HG03354 (cell line): ENCODE measurements around the gene ANKRD12.
A peak's percentile ranks its signal among the peaks of the same experiment; 100 is the strongest.
"Not testable (repeated sequence)": the region's sequence is repeated elsewhere in the genome, so short reads cannot be mapped to it uniquely, and the experiment has no call there.

Source experiments
- ATAC-seq: cut with Tn5 transposase; IDR thresholded peaks from one replicate; pipeline ENCODE4 v1.9.1; 2021; ENCODE audit warnings: mild to moderate bottlenecking; ENCODE audit not compliant: unreplicated experiment, poor library complexity, severe bottlenecking

Gene ANKRD12

GRCh38 chr18:9136315-9137155 is at the start of gene ANKRD12:
Gene ANKRD12 (plus strand): TSS chr18:9136781. CDS start chr18:9182433, 45,652 bp downstream.
- ATAC-seq = peak; percentile 77

GRCh38 chr18:9087144-9087543 is 49.4 kb upstream of the ANKRD12 start:
- no peak for ATAC-seq

GRCh38 chr18:9088252-9088651 is 48.3 kb upstream of the ANKRD12 start:
- no peak for ATAC-seq

GRCh38 chr18:9088727-9089126 is 47.9 kb upstream of the ANKRD12 start:
- not testable (repeated sequence) for ATAC-seq

GRCh38 chr18:9090578-9090977 is 46.0 kb upstream of the ANKRD12 start:
- no peak for ATAC-seq

- ATAC-seq = no peak
These were observed 45.5 kb upstream of the ANKRD12 start for GRCh38 chr18:9091066-9091476.

- no peak for ATAC-seq
These were observed 43.9 kb upstream of the ANKRD12 start for GRCh38 chr18:9092665-9093064.

- not testable (repeated sequence) for ATAC-seq
These were observed 43.5 kb upstream of the ANKRD12 start for GRCh38 chr18:9093109-9093508.

- no peak for ATAC-seq
These were observed 42.0 kb upstream of the ANKRD12 start for GRCh38 chr18:9094307-9095226.

GRCh38 chr18:9095297-9096006 is 41.1 kb upstream of the ANKRD12 start:
- ATAC-seq = peak; percentile 97

- ATAC-seq = peak; percentile 9
These were observed 40.6 kb upstream of the ANKRD12 start for GRCh38 chr18:9096007-9096371.

- ATAC-seq = no peak
These were observed 39.9 kb upstream of the ANKRD12 start for GRCh38 chr18:9096685-9097084.

GRCh38 chr18:9097349-9097748 is 39.2 kb upstream of the ANKRD12 start:
- ATAC-seq = no peak

GRCh38 chr18:9100796-9101195 is 35.8 kb upstream of the ANKRD12 start:
- no peak for ATAC-seq

- ATAC-seq = peak; percentile 17
These were observed 34.7 kb upstream of the ANKRD12 start for GRCh38 chr18:9101730-9102507.

- ATAC-seq = peak; percentile 93
These were observed 33.8 kb upstream of the ANKRD12 start, which contains the start of gene NDUFV2 for GRCh38 chr18:9102508-9103375. Gene NDUFV2 (plus strand): TSS chr18:9102699. CDS start chr18:9102744, 45 bp downstream.

GRCh38 chr18:9103376-9103873 is 33.2 kb upstream of the ANKRD12 start:
- ATAC-seq = no peak

GRCh38 chr18:9104244-9104901 is 32.2 kb upstream of the ANKRD12 start:
- no peak for ATAC-seq
